NAMALWA (cell line): ENCODE results near the gene PSMB7.
A peak's percentile ranks its signal among the peaks of the same experiment; 100 is the strongest.

Experiments
- DNase-seq: peaks from one replicate; pipeline ENCODE4 v3.0.0-alpha.2; 2015; ENCODE audit warnings: low spot score

The PSMB7 gene

DNA sequence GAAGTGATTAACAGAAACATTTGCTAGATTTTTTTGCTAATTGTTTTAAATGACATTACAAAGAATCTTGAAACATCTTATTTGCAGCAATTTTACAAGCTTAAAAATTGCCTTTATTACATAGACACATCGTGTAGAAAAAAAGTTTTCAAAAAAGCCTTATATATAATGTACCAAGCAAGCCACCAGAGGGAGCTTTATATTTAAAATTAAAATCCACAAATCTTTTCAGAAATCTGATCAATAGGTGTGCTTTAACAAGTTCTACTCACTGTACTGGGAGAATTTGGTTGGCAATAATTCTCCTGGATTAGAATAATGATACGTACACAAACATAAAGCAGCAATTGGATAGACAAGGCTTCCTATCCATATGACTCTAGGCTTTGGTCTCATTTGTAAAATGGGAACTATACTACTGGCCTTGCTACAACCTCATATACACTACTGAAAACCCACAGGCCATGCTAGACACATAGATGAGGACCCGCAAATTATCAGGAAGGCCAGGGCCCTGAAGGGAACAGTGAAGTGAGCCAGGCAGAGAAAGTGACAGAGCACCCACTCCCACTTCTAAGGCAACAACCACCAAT is 4.8 kb downstream of the PSMB7 start:
- peak; percentile 48 for DNase-seq

DNA sequence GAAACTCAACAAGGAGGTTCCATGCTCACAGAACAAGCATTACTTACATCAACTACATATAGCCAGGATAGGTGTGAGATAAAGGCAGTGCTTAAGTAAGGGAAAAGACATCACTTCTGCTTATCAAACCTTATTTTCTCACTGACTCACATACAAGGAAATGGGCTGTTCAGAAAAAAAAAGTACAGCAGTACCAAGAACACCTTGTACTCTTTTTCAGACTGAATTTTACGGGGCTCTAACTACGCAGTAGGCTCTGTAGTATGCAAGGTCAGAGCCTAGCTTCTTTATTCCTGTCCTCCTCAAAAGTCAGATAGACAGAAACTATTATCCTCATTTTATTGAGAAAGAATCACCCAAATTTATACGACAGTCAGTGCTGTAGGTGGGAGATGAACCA is 5.8 kb downstream of the PSMB7 start:
- no peak for DNase-seq

DNA sequence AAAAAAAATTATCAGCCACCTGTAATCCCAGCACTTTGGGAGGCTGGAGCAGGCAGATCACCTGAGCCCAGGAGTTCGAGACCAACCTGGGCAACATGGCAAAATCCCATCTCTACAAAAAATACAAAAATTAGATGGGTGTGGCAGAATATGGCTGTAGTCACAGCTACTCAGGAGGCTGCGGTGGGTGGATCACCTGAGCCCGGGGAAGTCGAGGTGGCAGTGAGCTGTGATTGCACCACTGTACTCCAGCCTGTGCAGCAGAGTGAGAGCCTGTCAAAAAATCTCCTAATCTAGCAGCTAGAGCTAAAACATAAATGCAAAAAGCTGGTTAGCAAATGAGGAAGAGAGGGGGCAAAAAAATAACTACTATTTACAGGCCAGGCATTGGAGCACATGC is 12.0 kb downstream of the PSMB7 start:
- DNase-seq = no peak

DNA sequence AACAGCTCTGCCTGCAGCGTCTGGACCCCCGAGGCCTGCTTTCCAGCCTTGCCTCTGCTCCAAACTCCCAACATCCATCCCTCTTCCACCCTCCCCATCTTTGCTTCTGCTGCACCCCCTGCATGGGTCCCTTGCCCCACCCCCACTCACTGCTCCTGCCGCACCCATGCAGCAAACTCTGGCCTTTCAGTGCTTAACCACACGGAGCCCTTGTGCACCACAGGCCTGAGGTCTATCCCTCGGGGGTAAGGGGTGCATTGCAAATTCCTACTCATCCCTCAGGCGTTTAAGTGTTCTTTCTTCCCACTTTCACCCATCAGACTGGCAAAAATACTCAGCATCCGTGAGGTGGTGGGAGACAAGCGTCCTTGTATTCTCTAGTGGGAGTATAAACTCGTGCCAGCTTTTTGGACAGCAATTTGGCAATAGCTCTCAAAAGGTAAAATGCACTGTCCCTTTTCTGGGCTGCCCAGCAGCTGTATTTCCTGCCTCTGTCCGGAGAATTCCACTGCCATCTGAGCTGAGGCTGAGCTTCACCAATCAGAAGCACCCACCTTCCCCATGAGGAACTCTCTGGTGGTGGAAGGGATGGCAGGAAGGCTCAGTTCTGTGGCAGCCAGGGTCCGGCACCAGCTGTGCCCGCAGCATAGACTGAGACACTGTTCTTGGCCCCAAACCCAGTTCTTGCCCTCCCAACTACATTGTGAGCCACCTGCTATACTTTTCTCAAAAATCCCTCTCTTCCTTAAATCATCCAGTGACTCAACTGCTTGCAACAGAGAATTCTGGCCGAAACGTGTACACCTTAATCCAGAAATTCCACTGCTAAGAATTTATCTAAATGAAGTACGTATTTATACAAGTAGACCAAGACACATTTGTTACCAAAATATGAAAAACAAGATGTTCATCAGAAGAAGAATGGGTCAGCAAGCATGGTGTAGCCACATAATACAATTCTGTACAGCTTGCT is 15.0 kb downstream of the PSMB7 start:
- DNase-seq = no peak

DNA sequence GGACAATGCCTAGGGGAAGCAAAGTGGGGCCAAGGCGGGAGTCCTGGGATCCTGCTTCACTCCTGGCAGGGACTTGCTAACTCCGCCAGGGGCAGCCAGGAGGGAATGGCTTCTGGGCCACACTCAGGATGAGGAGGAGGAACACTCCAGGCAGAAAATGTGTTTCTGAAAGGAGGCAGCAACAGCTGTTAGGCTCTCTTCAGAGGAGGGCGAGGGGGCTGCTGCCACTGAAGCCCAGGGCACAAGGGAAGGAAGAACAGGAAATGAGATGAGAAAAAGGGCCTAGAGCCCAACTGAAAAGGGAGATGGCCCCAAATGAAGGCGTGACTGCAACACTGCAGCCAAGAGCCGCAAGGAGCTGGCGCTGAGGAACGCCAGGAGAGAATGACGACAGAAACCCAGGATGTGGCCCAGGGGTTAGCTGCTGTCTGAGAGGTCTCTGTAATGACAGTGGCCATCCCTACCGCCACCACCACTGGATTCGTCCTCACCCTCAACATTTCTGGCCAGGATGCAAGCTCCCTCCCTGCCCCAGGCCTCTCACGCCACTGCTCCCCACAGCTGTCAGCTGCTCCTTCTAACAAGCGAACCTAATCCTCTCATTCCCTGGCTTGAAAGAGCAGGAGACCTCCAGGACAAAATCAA is 15.8 kb downstream of the PSMB7 start:
- no peak for DNase-seq

DNA sequence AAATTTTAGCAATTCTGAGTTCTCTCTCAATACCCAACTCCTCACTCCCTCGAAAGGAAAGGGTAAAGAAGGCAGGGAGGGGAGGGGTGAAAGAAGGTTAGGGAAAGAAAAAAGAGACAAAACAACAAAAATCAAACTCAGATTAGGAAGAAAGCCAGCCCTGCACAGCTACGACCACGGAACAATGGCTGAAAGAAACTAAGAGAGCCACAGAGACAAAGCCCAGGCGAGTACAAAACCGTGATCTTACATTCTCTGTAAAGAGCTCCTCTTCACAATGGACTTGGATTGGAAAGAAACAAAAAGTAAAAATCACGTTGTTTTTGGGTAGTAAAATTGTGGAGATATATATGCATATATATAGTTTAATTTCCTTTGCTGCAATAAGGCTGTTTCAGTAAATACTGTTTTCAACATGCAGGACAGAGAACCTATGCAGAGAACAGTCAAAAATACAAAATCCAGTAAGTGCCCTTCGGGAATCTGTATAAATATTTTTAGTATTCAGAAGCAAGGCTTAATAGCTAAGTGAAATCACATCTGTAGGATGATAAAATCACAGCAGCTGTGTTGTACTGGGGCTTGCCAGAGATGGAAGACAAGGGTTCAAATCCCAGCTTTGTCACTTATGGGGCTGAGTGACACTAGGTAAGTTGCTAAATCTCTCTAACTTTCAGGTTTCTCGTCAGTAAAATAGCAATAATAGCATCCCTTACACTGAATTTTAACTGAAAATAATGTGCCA is 16.9 kb downstream of the PSMB7 start:
- DNase-seq = no peak

DNA sequence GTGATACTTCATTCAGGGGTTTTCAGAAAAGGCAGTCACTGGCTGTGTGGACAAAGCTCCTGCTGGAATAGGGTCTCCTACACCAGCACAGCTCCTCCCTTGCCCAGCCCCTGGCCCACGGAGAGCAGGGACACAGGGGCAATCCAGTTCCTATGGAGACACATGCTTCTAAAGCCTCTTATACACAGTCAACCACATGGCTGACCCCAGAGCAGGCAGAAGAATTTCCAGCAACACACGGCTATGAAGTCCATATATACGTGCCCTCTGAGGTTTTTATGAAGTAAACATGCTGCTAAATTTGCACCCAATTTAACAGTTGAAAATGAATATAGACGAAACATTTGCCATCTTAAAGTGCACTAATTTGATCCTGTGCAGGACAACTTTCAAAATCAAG is 19.4 kb downstream of the PSMB7 start:
- DNase-seq = no peak

DNA sequence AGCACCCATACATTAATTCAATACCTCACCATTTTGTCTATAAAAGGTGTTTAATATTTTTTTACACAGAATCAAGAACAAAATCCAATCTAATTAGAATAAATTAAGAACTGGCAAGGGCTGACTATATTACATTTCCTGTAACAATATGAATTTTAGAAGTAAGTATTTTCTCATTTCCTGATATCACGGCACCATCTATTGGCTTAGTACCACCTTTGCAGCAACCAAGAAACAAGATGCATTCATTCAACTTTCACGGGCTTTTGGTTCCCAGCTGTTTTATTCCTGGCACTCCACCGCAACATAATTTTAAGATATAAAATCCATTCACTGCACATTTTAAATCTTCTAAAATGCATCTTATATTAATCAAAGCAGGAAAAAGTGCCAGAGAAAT is 20.6 kb downstream of the PSMB7 start:
- DNase-seq = no peak

DNA sequence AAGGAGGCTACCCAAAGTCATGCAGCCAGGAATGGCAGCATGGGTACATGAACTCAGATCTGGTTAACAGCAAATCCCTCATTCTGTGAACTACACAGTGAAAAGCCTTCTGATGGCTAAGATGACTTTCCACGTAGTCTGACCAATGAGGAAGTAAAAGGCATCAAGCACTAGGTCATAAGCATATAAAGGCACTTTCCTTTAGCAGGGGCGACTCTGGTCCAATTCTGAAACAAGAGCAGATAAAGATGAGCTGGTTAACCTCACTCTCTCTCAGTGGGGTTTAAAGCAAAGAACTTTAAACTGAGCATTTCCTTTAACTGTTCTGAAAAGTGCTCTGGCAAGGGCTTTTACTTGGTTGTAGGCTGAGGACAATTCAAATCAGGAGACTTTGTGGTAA is 21.1 kb downstream of the PSMB7 start:
- DNase-seq = no peak

DNA sequence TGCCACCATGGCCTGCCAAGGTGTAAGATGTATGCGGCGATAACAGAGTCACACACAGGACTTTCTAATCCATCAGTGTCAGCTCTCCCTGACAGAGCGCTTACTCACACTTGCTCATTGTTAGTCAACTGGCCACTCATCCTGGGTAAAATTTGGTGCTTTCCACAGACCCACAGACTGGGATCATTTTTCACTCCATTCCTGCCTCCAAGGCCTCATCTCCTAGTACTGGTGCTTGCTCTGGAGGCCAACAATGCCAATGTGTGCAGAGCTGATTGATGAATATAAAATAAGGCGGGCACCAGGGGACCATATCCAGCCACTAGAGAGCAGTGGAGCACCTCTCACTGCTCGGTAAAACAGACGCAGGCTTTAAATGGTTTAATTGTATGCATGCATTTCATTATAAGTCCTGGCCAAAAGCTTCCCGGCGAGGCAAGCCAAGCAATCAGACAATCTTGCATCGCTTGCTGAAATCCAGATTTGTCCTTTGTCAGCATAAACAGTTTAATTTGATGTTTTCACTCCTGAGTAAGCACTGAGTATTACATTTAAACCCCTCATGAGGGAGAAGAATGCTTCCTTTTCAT is 22.3 kb downstream of the PSMB7 start:
- DNase-seq = no peak

DNA sequence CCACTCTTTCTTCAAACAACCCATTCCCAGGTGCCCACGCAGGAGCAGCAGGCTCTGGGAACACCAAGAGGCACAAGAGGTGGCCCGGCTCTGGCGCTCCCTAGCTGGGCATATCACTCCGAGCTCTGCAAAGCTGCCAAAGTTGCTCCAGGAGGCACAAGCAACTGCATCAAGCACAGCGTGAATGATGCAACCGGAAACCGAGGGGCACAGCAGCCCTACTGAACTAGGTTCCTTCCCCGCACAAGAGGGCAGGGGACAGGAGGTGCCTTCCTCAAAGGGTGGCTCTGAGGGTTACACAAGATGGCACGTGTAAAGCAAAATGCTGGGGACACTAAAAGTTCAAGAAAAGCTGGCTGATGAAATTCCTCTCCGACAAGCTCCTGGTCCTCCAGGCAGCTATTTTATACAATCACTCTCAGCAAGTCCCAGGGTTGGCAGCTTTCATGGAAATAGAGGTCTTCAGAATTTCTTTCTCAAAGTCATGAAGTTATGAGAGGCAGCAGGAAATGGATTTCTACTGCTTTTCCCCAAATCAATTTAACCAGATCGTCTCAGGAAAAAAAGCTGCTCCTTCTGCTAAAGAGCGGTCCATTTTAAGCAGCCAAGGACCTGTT is 22.9 kb downstream of the PSMB7 start:
- no peak for DNase-seq

DNA sequence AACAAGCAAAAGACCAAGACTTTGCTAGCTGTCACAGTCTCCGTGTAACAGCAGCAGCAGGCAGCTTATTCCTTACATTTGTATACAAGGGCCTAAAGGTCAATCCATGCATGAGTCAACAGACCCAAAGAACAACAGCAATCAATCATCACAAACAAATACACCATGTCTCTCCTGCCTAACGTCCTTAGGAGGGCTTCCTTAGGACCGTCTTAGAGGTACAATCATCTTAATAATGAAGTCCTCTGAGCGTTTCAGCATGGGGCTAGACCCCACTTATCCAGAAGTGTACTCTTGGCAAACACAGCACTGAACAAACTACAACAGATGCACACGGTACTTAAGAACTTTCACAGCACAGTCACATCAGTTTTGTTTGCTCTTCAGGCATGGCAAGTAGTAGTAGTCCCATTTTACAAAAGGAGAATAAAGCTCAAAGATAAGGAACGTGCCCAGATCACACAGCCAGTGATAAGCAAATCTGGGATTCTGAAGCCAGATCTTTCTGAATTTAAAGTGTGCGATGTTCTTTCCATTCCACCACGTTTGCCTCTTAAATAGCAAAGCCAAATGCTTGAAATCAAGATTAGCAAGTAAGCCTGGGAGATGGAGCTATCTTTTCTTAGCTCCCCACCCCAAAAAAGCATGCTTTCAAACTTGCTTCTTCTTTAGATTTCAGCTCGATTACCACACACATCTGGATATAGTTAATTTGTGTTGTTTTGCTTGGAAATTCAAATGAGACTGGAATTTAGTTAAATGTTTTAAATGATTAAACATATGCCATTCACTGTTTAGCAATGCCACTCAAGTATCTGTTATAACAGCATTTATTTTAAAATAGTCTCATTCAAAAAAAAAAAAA is 24.2 kb downstream of the PSMB7 start:
- DNase-seq = no peak

DNA sequence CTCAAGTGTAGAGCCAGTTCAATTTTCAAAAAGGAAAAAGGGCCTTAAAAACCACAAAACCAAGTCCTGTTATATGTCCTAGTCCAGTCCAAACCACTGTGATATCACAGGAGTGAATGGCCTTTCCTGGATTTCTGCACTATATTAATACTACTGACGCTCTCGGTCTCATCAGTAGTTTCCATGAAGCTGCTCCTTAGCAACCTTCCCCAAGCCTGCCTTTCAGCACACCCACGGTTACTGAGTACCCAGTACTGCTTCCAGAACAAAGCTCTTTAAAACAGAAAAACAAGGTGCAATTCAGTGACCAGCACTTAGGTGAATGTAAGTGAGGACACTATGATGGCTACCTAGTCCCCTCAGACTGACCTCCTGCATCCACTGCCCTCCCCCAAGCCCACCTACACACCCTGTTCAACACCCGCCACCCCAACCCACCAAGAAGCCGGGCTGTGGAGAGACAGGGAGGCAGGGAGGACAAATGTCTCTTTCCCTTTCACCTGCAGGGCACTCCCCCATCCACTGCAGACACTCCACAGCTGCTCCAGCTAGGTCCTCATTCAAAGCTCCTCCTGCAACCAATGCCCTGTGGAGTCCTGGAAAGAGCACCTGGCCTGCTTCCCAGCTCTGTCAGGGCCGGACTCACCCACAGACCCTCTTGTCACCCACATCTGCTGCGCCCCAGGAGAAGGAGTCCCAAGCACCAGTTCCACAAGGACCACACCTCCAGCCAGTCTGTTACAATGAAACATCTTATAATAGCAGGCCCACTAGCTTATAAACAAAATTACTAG is 25.9 kb downstream of the PSMB7 start:
- DNase-seq = no peak

DNA sequence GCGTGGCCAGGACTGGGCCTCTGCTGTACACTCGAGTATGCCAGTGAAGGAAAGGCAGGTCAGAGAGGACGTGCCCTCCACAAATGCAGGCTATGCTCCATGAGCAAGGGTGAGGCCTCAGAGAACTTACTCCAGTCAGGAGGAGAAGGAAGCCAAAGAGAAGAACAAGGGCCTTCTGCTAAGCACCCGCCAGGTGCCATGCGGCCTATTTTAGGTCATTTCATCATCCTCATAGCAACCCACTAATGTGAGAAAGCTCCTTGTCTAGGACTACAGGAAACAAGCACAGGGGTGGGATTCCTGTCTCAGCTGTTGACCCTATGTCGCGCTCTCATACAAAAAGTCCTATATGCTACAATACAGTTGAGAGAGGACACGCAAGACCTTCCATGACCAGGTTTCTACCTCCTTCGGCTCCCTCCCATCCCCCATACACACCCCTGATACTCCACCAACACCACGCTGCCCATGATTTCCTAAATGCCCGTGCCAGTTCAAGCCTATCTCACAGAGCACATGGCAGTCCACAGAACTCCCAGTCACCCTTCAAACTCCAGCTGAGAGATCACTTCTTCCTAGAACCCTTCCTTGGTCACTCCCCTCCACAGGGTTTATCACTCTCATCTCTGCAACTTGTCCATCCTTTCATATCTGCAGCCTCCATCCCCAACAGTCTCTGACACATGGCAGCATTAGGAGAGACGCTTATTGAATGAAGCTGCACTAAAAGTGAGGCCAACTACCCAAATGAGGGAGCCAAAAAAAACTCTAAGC is 26.8 kb downstream of the PSMB7 start:
- peak; percentile 33 for DNase-seq

DNA sequence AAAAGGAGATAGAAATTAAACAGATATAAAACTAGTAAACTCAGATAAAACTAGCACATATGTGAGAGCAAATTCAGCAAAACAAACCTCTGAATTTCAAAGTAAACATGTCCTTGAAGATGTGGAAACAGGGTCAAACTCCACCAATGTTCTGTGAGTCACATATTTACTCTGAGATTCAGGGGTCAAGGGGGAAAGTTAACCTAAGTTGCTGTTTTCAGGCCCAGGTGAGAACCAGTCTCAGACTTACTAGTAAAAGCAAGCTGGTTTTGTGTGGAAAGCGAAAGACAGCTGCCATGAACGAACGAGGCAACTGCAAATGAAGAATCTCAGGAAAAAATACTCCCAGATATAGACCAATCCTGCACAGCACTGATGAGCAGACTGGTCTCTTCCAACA is 29.0 kb downstream of the PSMB7 start:
- no peak for DNase-seq

DNA sequence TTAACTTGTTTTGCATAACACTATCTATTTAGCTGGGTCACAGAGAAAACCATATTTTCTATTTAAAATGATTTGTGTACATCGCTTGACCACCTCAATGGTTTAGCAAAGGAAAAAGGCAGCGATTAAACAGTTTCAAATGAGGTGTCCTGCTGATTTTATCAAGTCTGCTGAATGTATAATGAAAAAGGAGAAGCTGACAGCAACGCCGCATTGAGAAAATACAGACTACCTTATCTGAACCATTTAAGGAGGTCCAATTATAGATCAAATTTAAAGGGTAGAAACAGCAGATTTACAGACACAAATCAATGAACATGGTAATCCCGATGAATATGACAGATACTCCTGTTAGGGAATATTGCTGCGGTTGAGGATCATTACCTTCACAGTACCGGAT is 29.6 kb downstream of the PSMB7 start:
- no peak for DNase-seq

DNA sequence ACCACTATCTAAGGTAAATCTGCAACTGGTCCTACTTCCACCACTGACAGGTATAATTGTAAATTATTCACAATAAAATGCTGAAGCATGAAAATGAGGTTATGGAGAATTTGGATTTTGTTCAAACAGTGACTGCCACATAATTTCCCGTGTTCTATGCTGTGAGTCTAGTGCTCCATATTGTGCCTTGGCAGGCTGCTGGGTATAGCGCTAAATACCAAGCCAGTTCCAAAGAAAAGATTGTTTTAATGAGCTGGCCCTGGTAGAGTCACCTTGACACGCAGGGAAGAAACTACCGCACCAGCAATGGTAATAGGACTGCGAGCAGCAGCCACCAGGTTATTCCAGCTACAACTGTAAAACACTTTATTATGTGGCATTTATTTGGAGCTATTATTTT is 30.4 kb downstream of the PSMB7 start:
- DNase-seq = no peak

DNA sequence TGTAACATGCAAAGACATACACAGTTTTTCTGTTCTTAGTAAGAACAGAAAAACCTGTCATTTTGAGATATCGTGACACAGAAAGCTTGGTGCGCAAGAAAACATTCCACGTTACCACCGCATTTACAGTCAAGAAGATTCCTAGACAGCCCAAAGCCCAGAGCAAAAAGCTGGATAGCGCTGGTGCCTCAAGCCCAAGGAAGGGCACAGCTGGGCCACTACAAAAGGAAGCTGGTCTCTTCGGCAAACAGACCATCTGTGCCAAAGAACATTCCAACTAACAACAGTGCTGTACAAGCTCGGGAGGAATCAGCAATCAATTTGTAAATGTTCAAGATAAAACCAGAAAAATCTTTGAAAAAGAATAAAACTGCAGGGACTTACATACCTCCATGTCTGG is 31.0 kb downstream of the PSMB7 start:
- no peak for DNase-seq
